IPS-11a (cell line): ENCODE measurements around the gene DUSP2.
"Not testable (repeated sequence)": the region's sequence is repeated elsewhere in the genome, so short reads cannot be mapped to it uniquely, and the experiment has no call there.

Experiments used
- H3K4me3 ChIP-seq: one replicate; pipeline ENCODE4 v1.5.1; 2013; ENCODE audit warnings: low read depth, low read length, control low read depth

DUSP2 gene

GRCh38 chr2:96163768-96164429, 18.7 kb upstream of the DUSP2 start:
- no peak overlapping the region for H3K4me3 ChIP-seq

GRCh38 chr2:96163415-96163767, 18.2 kb upstream of the DUSP2 start:
- no peak overlapping the region for H3K4me3 ChIP-seq

DNA sequence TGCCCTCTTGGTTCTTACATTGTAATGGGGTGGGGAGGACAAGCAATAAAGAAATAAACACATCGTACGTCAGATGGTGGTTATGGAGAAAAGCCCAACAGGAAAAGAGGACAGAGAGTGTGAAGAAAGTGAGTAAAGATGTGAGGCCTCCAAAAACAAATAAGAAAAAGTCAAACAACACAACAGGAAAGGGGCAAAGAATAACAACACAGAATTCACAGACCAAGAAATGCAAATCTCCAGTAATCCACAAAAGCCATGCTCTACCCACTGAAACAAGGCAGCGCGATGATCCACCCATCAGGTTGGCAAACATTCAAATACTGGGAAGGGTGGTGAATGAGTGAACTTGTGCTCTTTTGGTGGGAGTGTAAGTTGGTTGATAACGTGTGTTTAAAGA, 16.7 kb upstream of the DUSP2 start:
- H3K4me3 ChIP-seq = no peak overlapping the region

- not testable (repeated sequence) for H3K4me3 ChIP-seq
Measured at GRCh38 chr2:96160366-96160765, 15.1 kb upstream of the DUSP2 start.

DNA sequence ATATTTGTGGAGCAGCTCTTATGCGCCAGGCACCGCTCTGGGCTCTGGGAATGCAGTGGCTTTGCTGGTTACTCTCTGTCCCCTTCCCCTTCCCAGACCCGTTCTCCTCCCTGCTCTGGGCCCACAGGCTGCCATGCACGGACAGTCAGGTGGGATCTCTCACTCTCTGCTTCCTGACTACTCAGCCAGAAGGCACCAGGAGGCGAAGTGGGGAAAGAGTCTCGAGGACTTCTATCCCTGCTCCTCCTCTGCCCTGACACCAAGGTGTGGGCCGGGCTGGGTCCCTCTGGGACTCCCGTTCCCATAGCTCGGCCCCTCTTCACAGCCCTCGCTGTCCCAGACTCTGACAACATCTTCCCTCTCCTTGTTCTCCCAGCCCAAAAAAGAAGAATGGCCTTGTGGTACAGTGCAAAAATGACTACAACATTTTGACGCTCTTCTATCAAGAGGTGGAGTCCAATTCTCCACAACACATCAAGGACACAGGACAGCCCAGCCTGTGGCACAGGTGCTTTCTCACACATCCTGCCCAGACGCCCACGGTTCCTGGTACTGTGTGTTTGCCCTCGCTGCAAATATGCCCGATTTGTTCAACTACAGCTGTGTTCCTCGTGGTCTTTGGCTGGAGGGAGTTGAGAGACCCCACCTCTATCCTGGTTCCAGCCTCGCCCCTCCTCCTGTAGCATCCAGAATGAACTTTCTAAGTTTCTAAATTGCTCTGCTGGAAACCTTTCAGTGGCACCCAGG, 14.0 kb upstream of the DUSP2 start:
- H3K4me3 ChIP-seq = no peak overlapping the region

GRCh38 chr2:96158554-96158940, 13.3 kb upstream of the DUSP2 start:
- H3K4me3 ChIP-seq = no peak overlapping the region

DNA sequence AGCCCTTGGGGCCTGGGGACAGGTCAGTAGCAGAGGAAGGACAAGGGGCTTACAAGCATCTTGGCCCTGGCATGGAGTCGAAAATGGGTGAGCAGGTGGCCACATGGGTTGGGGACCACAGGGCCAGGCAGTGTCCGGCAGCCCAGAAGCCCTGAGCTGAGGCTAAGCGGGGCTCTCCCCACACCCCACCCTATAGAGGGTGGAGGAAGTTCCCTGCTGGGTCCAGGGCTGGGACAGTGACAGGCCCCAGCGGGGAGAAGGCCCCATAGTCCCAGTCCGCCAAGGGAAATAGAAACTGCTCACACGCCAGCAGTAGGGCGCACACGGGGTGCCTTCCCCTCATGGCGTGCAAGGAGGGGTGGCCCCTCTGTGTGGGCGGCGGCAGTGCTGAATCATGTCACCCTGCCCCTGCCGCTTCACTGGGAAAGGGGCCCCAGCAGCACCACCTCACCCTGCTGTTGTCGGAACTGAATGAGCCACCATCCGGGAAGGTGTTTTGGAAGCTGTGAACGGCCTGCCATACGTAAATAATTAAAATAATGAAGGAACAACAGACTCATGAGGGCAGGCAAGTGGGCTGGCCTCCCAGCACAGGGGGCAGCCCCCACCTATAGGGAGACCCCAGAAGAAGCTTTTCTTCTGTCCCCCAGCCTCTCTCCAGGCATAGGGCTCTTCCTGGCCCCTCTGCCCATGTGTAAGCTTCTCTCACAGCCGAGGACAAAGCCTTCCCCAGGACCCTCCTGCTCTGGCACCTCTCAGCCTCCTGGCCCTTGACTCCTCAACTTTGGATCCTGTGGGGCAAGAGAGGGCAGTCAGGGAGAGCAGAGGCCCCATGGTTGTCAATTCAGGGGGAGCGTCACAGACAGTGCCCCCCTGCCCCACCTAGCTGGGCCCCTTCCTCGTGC, 12.7 kb upstream of the DUSP2 start:
- H3K4me3 ChIP-seq = no peak overlapping the region

DNA sequence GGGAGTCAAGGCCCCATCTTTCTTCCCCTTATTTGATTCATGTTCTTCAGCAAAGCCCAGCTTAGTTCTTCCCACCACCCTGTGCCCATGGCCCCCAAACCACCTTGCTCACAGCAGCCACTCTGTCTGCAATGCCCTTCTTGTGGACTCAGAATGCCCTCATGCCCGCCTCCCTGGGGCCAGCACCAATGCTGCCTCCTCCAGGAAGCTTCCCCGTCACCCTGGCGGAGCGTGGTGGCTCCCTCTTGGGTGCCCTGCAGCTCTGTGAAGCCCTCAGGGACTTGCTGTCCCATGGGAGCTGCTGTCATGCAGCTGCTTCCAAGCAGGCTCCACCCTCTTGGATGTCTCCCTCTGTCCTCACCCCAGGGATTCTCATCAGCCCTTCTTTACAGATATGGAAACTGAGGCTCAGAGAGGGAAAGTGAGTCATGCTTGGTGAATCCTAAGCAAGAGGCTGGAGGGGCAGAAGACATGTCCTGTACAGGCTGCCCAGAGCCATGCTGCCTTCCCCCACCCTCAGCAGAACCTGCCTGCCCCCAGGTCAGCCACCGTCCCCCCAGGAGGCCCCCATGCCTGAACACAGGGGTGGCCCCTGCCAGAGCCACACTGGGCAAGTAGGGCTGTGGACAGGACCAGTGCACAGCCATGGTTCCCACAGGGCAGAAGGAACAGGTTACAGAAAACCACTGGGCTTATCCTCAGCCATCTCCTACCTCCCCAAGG, 11.8 kb upstream of the DUSP2 start:
- no peak overlapping the region for H3K4me3 ChIP-seq

DNA sequence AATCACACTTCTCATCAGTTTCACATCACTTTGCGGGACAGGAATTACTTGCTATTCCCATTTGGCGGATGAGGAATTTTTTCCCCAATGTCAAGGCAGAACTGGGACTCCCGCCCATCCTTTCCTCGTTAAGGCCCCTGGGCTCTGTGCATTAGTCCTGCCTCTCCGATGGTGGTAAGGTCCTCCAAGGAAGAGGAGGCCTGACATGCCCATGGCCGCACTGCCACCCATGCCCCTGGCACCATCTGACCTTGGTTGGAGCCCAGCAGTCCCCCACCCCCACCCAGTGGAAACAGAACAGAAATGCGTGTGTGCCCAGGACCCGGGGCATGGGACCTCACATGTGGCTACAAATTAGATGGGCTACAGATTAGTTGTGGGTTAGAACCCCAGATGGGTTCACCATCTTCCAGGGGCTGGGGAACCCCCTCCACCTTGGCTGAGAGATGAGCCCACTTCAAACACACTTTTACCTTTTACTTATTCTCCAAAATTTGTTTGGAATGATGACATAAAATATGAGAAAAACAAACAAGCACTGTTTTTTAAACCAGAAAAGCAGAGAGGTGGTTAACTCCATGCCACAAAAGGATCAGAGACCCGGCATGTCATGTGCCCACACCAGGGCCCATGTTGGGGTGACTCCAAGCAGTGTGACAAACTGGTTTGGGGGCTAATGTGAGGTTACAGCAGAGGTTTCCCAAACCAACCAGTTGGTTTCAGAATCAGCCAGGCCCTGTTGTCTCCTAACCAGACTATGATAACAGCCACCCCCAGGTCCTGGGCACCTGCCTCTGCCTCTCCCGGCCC, 11.0 kb upstream of the DUSP2 start:
- H3K4me3 ChIP-seq = no peak overlapping the region

- H3K4me3 ChIP-seq = no peak overlapping the region
Measured at GRCh38 chr2:96154506-96155380, 9.5 kb upstream of the DUSP2 start.

- H3K4me3 ChIP-seq = no peak overlapping the region
Measured at GRCh38 chr2:96153991-96154431, 8.8 kb upstream of the DUSP2 start.

- H3K4me3 ChIP-seq = no peak overlapping the region
Measured at GRCh38 chr2:96153291-96153713, 8.1 kb upstream of the DUSP2 start.

- no peak overlapping the region for H3K4me3 ChIP-seq
Measured at GRCh38 chr2:96152304-96153161, 7.3 kb upstream of the DUSP2 start.

DNA sequence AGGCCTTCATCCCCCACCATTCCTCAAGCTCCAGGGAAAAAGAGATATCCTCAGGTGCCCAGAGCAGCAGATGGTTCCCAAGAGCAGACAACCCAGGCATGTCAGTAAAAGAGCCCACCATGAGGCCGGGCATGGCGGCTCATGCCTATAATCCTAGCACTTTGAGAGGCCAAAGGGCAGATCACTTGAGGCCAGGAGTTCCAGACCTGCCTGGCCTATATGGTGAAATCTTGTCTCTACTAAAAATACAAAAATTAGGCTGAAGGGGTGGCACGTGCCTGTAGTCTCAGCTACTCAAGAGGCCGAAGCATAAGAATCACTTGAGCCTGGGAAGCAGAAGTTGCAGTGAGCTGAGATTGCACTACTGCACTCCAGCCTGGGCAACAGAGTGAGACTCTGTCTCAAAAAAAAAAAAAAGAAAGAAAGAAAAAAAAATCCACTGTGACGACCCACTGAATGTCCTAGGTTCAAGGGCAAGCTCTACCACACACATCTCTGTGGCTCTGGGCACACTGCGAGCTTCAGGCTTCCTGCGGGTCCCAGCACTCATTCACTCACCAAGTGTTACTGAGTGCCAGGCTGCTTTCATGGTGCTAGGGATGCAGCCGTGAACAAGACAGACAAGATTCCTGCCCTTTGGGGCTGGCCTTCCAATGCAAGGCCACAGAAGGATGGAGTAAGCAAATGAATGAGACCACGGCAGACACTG, 6.5 kb upstream of the DUSP2 start:
- no peak overlapping the region for H3K4me3 ChIP-seq

DNA sequence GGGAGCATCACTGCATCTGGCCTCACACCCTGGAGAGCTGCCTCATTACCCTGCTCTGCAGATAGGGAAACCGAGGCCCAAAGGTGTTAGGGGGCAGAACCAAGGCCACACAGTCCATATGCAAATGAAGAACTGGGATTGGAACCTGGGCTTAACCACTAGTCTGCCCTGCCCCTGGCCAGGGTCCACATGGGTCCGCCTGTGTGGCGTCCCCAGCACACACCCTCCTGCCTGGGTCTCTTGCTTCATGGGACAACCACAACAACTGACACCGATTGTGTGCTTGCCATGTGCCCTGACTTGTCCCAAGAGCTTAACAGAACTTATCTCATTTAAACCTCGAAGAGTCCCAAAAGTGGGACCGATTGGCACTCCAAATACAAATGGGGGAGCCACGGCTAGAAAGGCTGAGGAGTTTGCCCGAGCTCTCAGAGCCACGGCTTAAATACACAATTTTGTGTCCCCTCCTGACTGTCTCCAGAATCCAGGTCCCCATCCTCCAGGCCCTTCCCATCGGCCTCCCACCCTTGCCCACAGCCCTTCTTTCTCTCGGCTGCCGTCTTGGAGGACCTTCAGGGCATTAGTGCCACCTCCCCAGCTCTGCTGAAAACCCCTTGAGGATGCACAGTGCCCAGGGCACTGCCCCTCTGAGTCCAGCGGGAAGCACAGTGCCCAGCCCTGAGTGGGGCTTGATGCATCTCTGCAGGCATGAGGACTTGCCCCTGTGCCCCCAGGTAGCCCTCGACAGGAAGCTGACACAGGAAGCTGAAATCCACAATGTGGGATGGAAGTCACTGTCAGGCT, 5.8 kb upstream of the DUSP2 start:
- no peak overlapping the region for H3K4me3 ChIP-seq

GRCh38 chr2:96150007-96150640, 4.9 kb upstream of the DUSP2 start:
- H3K4me3 ChIP-seq = no peak overlapping the region
